RWPE2 (cell line): ENCODE data around the gene HIVEP1.

Experiments
- ATAC-seq: fragments of 200-7000 bp; cut with Tn5 transposase; 3 replicates; pipeline ENCODE4 v1.9.1; 2021; ENCODE audit warnings: low read depth
- DNase-seq: peaks from one replicate; pipeline ENCODE4 v3.0.0-alpha.2; 2020; ENCODE audit warnings: low spot score
- H3K27ac ChIP-seq: fragments of 450-650 bp; 2 replicates; pipeline ENCODE4 v1.5.1; 2017; ENCODE audit warnings: mild to moderate bottlenecking; ENCODE audit not compliant: poor library complexity, severe bottlenecking
- H3K27me3 ChIP-seq: fragments of 250-450 bp; sonication (Bioruptor Pico); 2 replicates; pipeline ENCODE4 v1.5.1; 2021; ENCODE audit warnings: mild to moderate bottlenecking, moderate library complexity; ENCODE audit not compliant: insufficient read depth, poor library complexity, severe bottlenecking
- H3K36me3 ChIP-seq: fragments of 250-450 bp; sonication (Bioruptor Pico); 2 replicates; pipeline ENCODE4 v1.5.1; 2020; ENCODE audit warnings: low read depth, mild to moderate bottlenecking, moderate library complexity
- H3K4me1 ChIP-seq: fragments of 250-450 bp; sonication (Bioruptor Pico); 2 replicates; pipeline ENCODE4 v1.5.1; 2021; ENCODE audit warnings: mild to moderate bottlenecking, moderate library complexity; ENCODE audit not compliant: insufficient read depth, poor library complexity, severe bottlenecking
- H3K4me3 ChIP-seq: fragments of 250-450 bp; sonication (Bioruptor Pico); 2 replicates; pipeline ENCODE4 v1.5.1; 2021; ENCODE audit warnings: mild to moderate bottlenecking, moderate library complexity; ENCODE audit not compliant: severe bottlenecking
- H3K9me3 ChIP-seq: fragments of 250-450 bp; sonication (Bioruptor Pico); 2 replicates; pipeline ENCODE4 v1.5.1; 2021; ENCODE audit warnings: mild to moderate bottlenecking, moderate library complexity; ENCODE audit not compliant: severe bottlenecking
- TF ChIP-seq, protein P1 (sequence below): fragments of 450-650 bp; IDR thresholded peaks from one replicate; pipeline ENCODE4 v1.5.1; 2017; ENCODE audit warnings: mild to moderate bottlenecking, moderate library complexity; ENCODE audit not compliant: poor library complexity, severe bottlenecking

Gene HIVEP1

DNA sequence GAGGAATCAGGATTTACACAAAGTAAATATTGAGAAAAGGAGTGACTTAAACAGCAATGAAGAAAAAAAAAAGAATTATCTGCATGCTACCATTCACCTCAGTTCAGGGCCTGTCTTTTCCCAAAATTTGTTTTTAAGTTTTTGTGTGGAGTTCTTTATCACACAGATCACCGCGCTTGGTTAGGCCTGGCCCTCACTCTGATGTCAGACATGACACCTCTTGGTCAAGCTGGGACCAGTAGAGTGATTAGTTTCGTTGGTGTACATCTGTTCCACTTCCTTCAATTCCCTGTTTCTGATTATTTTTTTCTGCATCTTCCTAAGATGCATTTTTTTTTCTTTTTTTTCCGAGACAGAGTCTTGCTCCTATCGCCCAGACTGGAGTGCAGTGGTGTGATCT is 34.9 kb upstream of the HIVEP1 start:
- DNase-seq (no peak), ATAC-seq (no peak)
- Histone ChIP-seq H3K27ac (no peak overlapping the region), H3K4me3 (no peak overlapping the region), H3K4me1 (no peaks in the 10 kb centered on the region), H3K9me3 (no peaks in the 10 kb centered on the region), H3K36me3 (no peaks in the 10 kb centered on the region), H3K27me3 (no peaks in the 10 kb centered on the region)
- TF ChIP-seq, protein P1, sequence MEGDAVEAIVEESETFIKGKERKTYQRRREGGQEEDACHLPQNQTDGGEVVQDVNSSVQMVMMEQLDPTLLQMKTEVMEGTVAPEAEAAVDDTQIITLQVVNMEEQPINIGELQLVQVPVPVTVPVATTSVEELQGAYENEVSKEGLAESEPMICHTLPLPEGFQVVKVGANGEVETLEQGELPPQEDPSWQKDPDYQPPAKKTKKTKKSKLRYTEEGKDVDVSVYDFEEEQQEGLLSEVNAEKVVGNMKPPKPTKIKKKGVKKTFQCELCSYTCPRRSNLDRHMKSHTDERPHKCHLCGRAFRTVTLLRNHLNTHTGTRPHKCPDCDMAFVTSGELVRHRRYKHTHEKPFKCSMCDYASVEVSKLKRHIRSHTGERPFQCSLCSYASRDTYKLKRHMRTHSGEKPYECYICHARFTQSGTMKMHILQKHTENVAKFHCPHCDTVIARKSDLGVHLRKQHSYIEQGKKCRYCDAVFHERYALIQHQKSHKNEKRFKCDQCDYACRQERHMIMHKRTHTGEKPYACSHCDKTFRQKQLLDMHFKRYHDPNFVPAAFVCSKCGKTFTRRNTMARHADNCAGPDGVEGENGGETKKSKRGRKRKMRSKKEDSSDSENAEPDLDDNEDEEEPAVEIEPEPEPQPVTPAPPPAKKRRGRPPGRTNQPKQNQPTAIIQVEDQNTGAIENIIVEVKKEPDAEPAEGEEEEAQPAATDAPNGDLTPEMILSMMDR, result no peak

DNA sequence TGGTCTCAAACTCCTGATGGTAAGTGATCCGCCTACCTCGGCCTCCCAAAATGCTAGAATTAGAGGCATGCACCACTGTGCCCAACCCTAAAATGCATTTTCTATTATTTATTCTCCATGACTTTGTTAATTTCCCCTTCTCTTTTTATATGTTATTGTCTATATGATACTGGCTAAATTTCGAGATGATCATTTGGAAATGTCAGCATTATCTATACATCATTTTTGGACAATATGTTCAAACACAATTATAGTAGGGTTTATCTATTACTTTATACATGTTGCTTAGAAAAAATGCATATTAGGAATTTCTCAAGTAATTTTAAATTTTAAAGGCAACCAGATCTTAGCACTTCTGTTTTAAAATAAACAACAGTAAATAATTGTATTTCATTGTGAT is 34.4 kb upstream of the HIVEP1 start:
- no peak for DNase-seq
- ATAC-seq, result no peak
- no peak overlapping the region for H3K27ac ChIP-seq
- no peak overlapping the region for H3K4me3 ChIP-seq
- no peaks in the 10 kb centered on the region for H3K36me3 ChIP-seq
- H3K9me3 ChIP-seq, result no peaks in the 10 kb centered on the region
- H3K27me3 ChIP-seq, result no peaks in the 10 kb centered on the region
- TF ChIP-seq, protein P1, result no peak
- no peaks in the 10 kb centered on the region for H3K4me1 ChIP-seq

DNA sequence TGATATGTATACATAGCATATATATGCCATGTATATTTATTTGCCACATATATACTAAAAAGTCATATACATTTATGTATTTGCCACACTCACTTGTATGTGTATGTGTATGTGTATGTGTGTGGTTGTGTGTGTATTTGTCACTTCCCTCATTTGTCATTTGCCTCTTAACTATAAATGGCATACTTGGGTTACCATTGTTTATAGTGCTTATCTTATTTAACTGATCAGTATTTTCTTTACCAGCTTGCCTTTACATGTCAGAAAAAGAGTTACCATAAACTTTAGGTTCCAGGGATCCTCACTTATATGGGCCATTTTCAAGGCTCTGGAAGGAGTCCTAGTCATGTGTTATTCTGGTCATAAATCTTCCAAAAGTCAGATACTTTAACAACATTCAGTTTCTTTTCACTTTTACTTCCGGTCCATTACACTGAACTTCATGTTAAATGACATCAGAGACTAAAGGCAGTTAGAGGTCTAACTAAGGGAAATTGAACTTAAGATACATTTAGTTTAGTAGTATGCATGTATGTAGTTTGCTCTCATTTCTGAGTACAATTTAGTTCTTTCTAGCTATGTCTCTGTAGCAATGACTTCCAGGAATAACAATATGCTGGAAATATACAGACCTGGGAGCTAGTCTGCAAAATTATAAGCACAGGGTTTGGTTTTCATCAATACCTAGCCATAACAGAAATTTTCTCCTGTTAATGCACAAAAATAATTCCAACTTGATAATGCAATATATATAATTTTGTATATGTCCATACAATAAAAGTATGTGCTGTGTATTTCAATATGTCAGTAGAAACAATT is 33.7 kb upstream of the HIVEP1 start:
- Histone ChIP-seq H3K27me3 (no peaks in the 10 kb centered on the region), H3K27ac (no peak overlapping the region), H3K9me3 (no peaks in the 10 kb centered on the region), H3K4me3 (no peak overlapping the region), H3K4me1 (no peaks in the 10 kb centered on the region), H3K36me3 (no peaks in the 10 kb centered on the region)
- TF ChIP-seq, protein P1, result no peak
- ATAC-seq, result no peak
- DNase-seq, result no peak

DNA sequence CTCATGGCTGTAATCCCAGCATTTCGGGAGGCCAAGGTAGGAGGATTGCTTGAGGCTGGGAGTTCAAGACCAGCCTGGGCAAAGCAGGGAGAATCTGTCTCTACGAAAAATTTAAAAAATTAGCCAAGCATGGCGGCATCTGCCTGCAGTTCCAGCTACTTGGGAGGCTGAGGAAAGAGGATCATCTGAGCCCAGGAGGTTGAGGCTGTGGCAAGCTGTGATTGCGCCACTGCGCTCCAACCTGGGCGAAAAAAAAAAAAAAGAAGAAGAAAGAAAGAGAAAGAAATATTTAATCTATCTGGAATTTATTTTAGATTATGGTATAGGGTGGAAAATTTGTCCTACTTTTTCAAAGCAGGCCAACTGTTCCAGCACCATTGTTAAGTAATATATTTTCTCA is 32.2 kb upstream of the HIVEP1 start:
- no peak overlapping the region for H3K27ac ChIP-seq
- H3K4me3 ChIP-seq, result no peak overlapping the region
- H3K9me3 ChIP-seq, result no peaks in the 10 kb centered on the region
- DNase-seq (no peak), ATAC-seq (no peak)
- TF ChIP-seq, protein P1, result no peak
- no peaks in the 10 kb centered on the region for H3K4me1 ChIP-seq
- H3K27me3 ChIP-seq, result no peaks in the 10 kb centered on the region
- no peaks in the 10 kb centered on the region for H3K36me3 ChIP-seq

DNA sequence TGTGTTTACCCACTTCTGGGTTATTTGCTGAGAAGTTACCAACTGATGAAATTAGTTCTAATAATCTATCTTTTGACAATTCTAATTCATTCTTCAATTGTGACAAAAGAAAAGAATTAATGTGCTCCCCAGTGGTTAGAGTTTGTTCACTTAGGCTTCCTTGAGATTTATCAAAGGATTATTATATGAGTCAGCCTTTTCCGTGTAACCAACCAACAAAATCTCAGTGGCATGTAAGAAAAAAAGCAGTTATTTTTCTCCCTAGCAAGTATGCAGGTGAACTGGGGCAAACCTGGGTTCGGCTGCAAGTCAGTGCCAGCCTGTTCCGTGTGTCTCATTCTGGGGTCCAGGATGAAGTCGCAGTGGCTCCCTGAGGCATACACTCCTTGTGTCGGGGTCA is 28.8 kb upstream of the HIVEP1 start:
- ATAC-seq, result no peak
- Histone ChIP-seq H3K9me3 (no peaks in the 10 kb centered on the region), H3K36me3 (no peaks in the 10 kb centered on the region), H3K27ac (no peak overlapping the region), H3K4me3 (no peak overlapping the region), H3K4me1 (no peaks in the 10 kb centered on the region), H3K27me3 (no peaks in the 10 kb centered on the region)
- TF ChIP-seq, protein P1, result no peak
- DNase-seq, result no peak
